ENCODE data around the gene PMEPA1. TPM values are rescaled to one million over a fixed set of nuclear protein-coding genes. Genes with fewer than 3 reads are reported as not detected.

Gene PMEPA1
- total RNA-seq, 1 donor, result 23.5 TPM

GRCh38 chr20:57723816-57724215 is 14.0 kb upstream of the PMEPA1 start:
- Histone ChIP-seq H3K36me3 (ENCODE audit: insufficient read depth, low read length) (no peaks in the 10 kb centered on the region), H4K20me1 (ENCODE audit: insufficient read depth, low read length) (no peaks in the 10 kb centered on the region), H3K27me3 (ENCODE audit: insufficient read depth, low read length) (peaks cover 15% of the 10 kb centered on the region), H3K79me2 (ENCODE audit: insufficient read depth, low read length) (no peaks in the 10 kb centered on the region), H3K27ac (ENCODE audit: low read depth, low read length) (no peak overlapping the region), H3K4me2 (ENCODE audit: insufficient read depth, low read length) (no peak overlapping the region), H3K9me3 (ENCODE audit: low read depth, low read length) (no peaks in the 10 kb centered on the region), H3K4me3 (ENCODE audit: insufficient read depth, low read length) (no peak overlapping the region), H2AFZ (ENCODE audit: low read length) (no peak overlapping the region), H3K4me1 (ENCODE audit: insufficient read depth, low read length) (peaks cover under 1% of the 10 kb centered on the region)
- no peak for TF ChIP-seq CTCF (IDR thresholded peaks at IDR 0.05; ENCODE audit: extremely low read depth, low read depth, low read length)
- DNase-seq (ENCODE audit: insufficient read length, low spot score, missing footprints), result no peak

- DNase-seq (ENCODE audit: insufficient read length, low spot score, missing footprints), result no peak
- H3K4me3 ChIP-seq (ENCODE audit: insufficient read depth, low read length), result no peak overlapping the region
- H3K4me1 ChIP-seq (ENCODE audit: insufficient read depth, low read length), result peaks cover 22% of the 10 kb centered on the region
- H3K79me2 ChIP-seq (ENCODE audit: insufficient read depth, low read length), result no peaks in the 10 kb centered on the region
- no peaks in the 10 kb centered on the region for H3K27me3 ChIP-seq (ENCODE audit: insufficient read depth, low read length)
- H3K9me3 ChIP-seq (ENCODE audit: low read depth, low read length), result no peaks in the 10 kb centered on the region
- TF ChIP-seq CTCF (IDR thresholded peaks at IDR 0.05; ENCODE audit: extremely low read depth, low read depth, low read length), result no peak
- H3K27ac ChIP-seq (ENCODE audit: low read depth, low read length), result no peak overlapping the region
- no peaks in the 10 kb centered on the region for H4K20me1 ChIP-seq (ENCODE audit: insufficient read depth, low read length)
- H2AFZ ChIP-seq (ENCODE audit: low read length), result no peak overlapping the region
- H3K36me3 ChIP-seq (ENCODE audit: insufficient read depth, low read length), result no peaks in the 10 kb centered on the region
- no peak overlapping the region for H3K4me2 ChIP-seq (ENCODE audit: insufficient read depth, low read length)
Measured at GRCh38 chr20:57719951-57720350, 10.1 kb upstream of the PMEPA1 start.

- H3K4me2 ChIP-seq (ENCODE audit: insufficient read depth, low read length), result peak overlapping the region; percentile 86
- peak overlapping the region; percentile 70 for H3K4me3 ChIP-seq (ENCODE audit: insufficient read depth, low read length)
- no peaks in the 10 kb centered on the region for H3K36me3 ChIP-seq (ENCODE audit: insufficient read depth, low read length)
- H3K9me3 ChIP-seq (ENCODE audit: low read depth, low read length), result no peaks in the 10 kb centered on the region
- no peaks in the 10 kb centered on the region for H3K79me2 ChIP-seq (ENCODE audit: insufficient read depth, low read length)
- no peak for TF ChIP-seq CTCF (IDR thresholded peaks at IDR 0.05; ENCODE audit: extremely low read depth, low read depth, low read length)
- H3K4me1 ChIP-seq (ENCODE audit: insufficient read depth, low read length), result peaks cover 32% of the 10 kb centered on the region
- no peak overlapping the region for H3K27ac ChIP-seq (ENCODE audit: low read depth, low read length)
- no peaks in the 10 kb centered on the region for H4K20me1 ChIP-seq (ENCODE audit: insufficient read depth, low read length)
- H3K27me3 ChIP-seq (ENCODE audit: insufficient read depth, low read length), result no peaks in the 10 kb centered on the region
- peak overlapping the region; percentile 96 for H2AFZ ChIP-seq (ENCODE audit: low read length)
- DNase-seq (ENCODE audit: insufficient read length, low spot score, missing footprints), result peak; percentile 100
Measured at GRCh38 chr20:57718490-57719009, 8.7 kb upstream of the PMEPA1 start.

- TF ChIP-seq CTCF (IDR thresholded peaks at IDR 0.05; ENCODE audit: extremely low read depth, low read depth, low read length), result no peak
- Histone ChIP-seq H3K4me2 (ENCODE audit: insufficient read depth, low read length) (peak overlapping the region; percentile 71), H3K27me3 (ENCODE audit: insufficient read depth, low read length) (no peaks in the 10 kb centered on the region), H2AFZ (ENCODE audit: low read length) (peak overlapping the region; percentile 67), H3K9me3 (ENCODE audit: low read depth, low read length) (no peaks in the 10 kb centered on the region), H3K27ac (ENCODE audit: low read depth, low read length) (peak overlapping the region; percentile 10), H3K4me1 (ENCODE audit: insufficient read depth, low read length) (peaks cover 40% of the 10 kb centered on the region), H3K79me2 (ENCODE audit: insufficient read depth, low read length) (no peaks in the 10 kb centered on the region), H3K36me3 (ENCODE audit: insufficient read depth, low read length) (no peaks in the 10 kb centered on the region), H4K20me1 (ENCODE audit: insufficient read depth, low read length) (no peaks in the 10 kb centered on the region), H3K4me3 (ENCODE audit: insufficient read depth, low read length) (peak overlapping the region; percentile 51)
- no peak for DNase-seq (ENCODE audit: insufficient read length, low spot score, missing footprints)
Measured at GRCh38 chr20:57717797-57718196, 8.0 kb upstream of the PMEPA1 start.
